OCI-LY1 (cell line): Measurements from ENCODE around the gene TRA2B.

Experiments used
- H2AFZ ChIP-seq: fragments of 200-600 bp; sonication (generic), shearing (Covaris generic); 2 replicates; pipeline ENCODE4 v1.6.0; 2014; ENCODE audit warnings: antibody characterized with exemption, mild to moderate bottlenecking, low read length
- H3F3A ChIP-seq: fragments of 200-600 bp; sonication (generic), shearing (Covaris generic); 2 replicates; pipeline ENCODE4 v1.6.0; 2014; ENCODE audit warnings: mild to moderate bottlenecking, antibody characterized with exemption, low read length, moderate library complexity; ENCODE audit not compliant: insufficient read depth
- H3K27ac ChIP-seq: fragments of 200-600 bp; sonication (generic); 2 replicates; pipeline ENCODE4 v1.5.1; 2014; ENCODE audit warnings: low read length, mixed run types, mild to moderate bottlenecking, low read depth; ENCODE audit not compliant: poor library complexity, severe bottlenecking
- H3K27me3 ChIP-seq: fragments of 200-600 bp; sonication (generic); 2 replicates; pipeline ENCODE4 v1.6.0; 2014; ENCODE audit warnings: antibody characterized with exemption, mild to moderate bottlenecking, low read length, moderate library complexity; ENCODE audit not compliant: insufficient read depth
- H3K36me3 ChIP-seq: fragments of 200-600 bp; sonication (generic); 2 replicates; pipeline ENCODE4 v1.6.1; 2014; ENCODE audit warnings: mild to moderate bottlenecking, antibody characterized with exemption, low read length, moderate library complexity, mixed read lengths; ENCODE audit not compliant: insufficient read depth
- H3K4me1 ChIP-seq: fragments of 200-600 bp; sonication (generic); 2 replicates; pipeline ENCODE4 v1.5.1; 2014; ENCODE audit warnings: mild to moderate bottlenecking, low read length, moderate library complexity; ENCODE audit not compliant: insufficient read depth, severe bottlenecking
- H3K4me2 ChIP-seq: fragments of 200-600 bp; sonication (generic), shearing (Covaris generic); 2 replicates; pipeline ENCODE4 v1.6.1; 2014; ENCODE audit warnings: low read length
- H3K4me3 ChIP-seq: fragments of 200-600 bp; sonication (generic); 2 replicates; pipeline ENCODE4 v1.5.1; 2014; ENCODE audit warnings: low read length, low read depth, mild to moderate bottlenecking, mixed read lengths; ENCODE audit not compliant: poor library complexity, severe bottlenecking
- H3K79me2 ChIP-seq: fragments of 200-600 bp; shearing (Covaris generic); 2 replicates; pipeline ENCODE4 v1.6.1; 2016; ENCODE audit warnings: mixed run types, low read length, mixed read lengths; ENCODE audit not compliant: insufficient read depth
- H3K9ac ChIP-seq: fragments of 200-600 bp; sonication (generic), shearing (Covaris generic); 2 replicates; pipeline ENCODE4 v1.6.1; 2014; ENCODE audit warnings: mild to moderate bottlenecking, low read length, mixed read lengths
- H3K9me2 ChIP-seq: fragments of 200-600 bp; sonication (generic), shearing (Covaris generic); 2 replicates; pipeline ENCODE4 v1.6.1; 2014; ENCODE audit warnings: low read depth, mild to moderate bottlenecking, low read length, mixed read lengths
- H3K9me3 ChIP-seq: fragments of 200-600 bp; shearing (Covaris generic); 2 replicates; pipeline ENCODE4 v1.6.1; 2014; ENCODE audit warnings: low read length, mixed read lengths
- H4K20me1 ChIP-seq: fragments of 200-600 bp; sonication (generic), shearing (Covaris generic); 2 replicates; pipeline ENCODE4 v1.6.0; 2016; ENCODE audit warnings: mild to moderate bottlenecking, low read length; ENCODE audit not compliant: insufficient read depth
- EZH2 ChIP-seq: fragments of 200-600 bp; sonication (generic), shearing (Covaris generic); IDR thresholded peaks from 2 replicates; pipeline ENCODE4 v1.8.0; 2017; ENCODE audit warnings: borderline replicate concordance, mixed run types, mild to moderate bottlenecking, antibody characterized with exemption, low read length, moderate library complexity, mixed read lengths
- TF ChIP-seq, protein P1 (sequence below): fragments of 200-600 bp; sonication (generic), shearing (Covaris generic); IDR thresholded peaks from 2 replicates; pipeline ENCODE4 v1.5.1; 2017; ENCODE audit warnings: mild to moderate bottlenecking, antibody characterized with exemption, low read length, moderate library complexity, mixed read lengths

The TRA2B gene

DNA sequence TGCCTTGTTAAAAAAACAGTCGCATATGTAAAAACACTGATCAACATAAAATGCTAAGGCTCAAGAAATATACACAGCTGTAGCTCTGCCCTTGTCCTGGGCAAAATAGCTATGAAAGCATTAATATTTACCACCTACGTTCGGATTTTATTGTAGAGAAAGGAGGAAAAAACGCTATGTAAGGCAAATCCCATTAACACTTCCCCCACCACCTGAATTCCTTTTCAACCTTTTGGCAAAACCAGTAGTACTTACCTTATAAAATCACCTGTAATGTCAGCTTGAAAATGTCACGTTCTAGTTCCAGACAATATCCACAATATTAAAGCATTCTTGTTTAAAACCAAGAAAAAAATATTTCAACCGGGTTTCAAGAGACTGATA, 3.6 kb downstream of the TRA2B start:
- H3K36me3 ChIP-seq = peaks cover 80% of the 10 kb centered on the region
- no peaks in the 10 kb centered on the region for H3K9me3 ChIP-seq
- H3K79me2 ChIP-seq = peaks cover 86% of the 10 kb centered on the region
- H3F3A ChIP-seq = no peaks in the 10 kb centered on the region
- no peak for TF ChIP-seq EZH2
- TF ChIP-seq, protein P1, sequence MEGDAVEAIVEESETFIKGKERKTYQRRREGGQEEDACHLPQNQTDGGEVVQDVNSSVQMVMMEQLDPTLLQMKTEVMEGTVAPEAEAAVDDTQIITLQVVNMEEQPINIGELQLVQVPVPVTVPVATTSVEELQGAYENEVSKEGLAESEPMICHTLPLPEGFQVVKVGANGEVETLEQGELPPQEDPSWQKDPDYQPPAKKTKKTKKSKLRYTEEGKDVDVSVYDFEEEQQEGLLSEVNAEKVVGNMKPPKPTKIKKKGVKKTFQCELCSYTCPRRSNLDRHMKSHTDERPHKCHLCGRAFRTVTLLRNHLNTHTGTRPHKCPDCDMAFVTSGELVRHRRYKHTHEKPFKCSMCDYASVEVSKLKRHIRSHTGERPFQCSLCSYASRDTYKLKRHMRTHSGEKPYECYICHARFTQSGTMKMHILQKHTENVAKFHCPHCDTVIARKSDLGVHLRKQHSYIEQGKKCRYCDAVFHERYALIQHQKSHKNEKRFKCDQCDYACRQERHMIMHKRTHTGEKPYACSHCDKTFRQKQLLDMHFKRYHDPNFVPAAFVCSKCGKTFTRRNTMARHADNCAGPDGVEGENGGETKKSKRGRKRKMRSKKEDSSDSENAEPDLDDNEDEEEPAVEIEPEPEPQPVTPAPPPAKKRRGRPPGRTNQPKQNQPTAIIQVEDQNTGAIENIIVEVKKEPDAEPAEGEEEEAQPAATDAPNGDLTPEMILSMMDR = no peak
- peaks cover 43% of the 10 kb centered on the region for H4K20me1 ChIP-seq
- H3K4me1 ChIP-seq = peaks cover 66% of the 10 kb centered on the region
- no peak overlapping the region for H3K27ac ChIP-seq
- H2AFZ ChIP-seq = no peak overlapping the region
- peak overlapping the region; percentile 90 for H3K9ac ChIP-seq
- peak overlapping the region; percentile 98 for H3K4me2 ChIP-seq
- peak overlapping the region; percentile 90 for H3K4me3 ChIP-seq
- H3K27me3 ChIP-seq = no peaks in the 10 kb centered on the region
- no peaks in the 10 kb centered on the region for H3K9me2 ChIP-seq

DNA sequence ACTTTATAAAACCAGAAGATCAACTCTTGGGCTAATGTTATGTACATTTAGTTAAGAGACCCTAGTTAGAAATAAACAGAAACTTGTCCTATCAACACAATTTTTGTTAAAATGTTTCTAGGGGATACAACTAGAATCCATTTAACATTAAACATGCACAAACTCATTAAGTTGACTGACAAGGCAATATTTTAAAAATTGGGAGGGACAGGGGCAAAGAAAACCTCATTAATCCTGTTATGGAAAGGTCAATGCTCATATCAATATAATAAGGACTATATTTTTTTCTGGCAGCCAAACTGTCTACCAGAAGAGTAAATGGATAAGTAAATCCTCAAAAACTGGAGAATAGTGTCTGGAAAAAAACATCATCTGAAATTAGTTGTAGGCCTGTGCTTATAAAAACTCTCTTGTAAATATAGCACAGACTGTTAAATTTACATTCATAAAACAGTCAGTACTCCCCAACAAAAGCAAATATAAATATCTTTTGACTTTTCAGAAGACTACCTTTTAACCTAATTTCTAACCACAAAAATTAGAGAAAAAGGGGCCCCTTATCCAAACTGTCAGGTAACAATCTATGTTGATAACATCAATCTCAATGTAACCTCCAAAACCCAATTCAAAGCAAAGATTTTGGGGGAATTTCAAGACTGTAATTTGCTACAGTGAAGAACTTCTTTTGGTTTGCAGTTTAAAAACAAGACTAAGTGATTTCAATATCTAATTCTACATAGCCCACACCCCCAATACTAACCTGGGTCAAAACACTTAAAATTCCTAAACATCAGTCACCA, 4.2 kb downstream of the TRA2B start:
- H3K4me1 ChIP-seq = peaks cover 72% of the 10 kb centered on the region
- TF ChIP-seq, protein P1 = no peak
- no peak for TF ChIP-seq EZH2
- H3K27ac ChIP-seq = no peak overlapping the region
- peaks cover 48% of the 10 kb centered on the region for H4K20me1 ChIP-seq
- H3K27me3 ChIP-seq = no peaks in the 10 kb centered on the region
- peak overlapping the region; percentile 90 for H3K9ac ChIP-seq
- no peaks in the 10 kb centered on the region for H3K9me3 ChIP-seq
- peak overlapping the region; percentile 98 for H3K4me2 ChIP-seq
- H2AFZ ChIP-seq = no peak overlapping the region
- no peaks in the 10 kb centered on the region for H3K9me2 ChIP-seq
- peaks cover 91% of the 10 kb centered on the region for H3K79me2 ChIP-seq
- H3F3A ChIP-seq = no peaks in the 10 kb centered on the region
- peaks cover 86% of the 10 kb centered on the region for H3K36me3 ChIP-seq
- H3K4me3 ChIP-seq = peak overlapping the region; percentile 90

DNA sequence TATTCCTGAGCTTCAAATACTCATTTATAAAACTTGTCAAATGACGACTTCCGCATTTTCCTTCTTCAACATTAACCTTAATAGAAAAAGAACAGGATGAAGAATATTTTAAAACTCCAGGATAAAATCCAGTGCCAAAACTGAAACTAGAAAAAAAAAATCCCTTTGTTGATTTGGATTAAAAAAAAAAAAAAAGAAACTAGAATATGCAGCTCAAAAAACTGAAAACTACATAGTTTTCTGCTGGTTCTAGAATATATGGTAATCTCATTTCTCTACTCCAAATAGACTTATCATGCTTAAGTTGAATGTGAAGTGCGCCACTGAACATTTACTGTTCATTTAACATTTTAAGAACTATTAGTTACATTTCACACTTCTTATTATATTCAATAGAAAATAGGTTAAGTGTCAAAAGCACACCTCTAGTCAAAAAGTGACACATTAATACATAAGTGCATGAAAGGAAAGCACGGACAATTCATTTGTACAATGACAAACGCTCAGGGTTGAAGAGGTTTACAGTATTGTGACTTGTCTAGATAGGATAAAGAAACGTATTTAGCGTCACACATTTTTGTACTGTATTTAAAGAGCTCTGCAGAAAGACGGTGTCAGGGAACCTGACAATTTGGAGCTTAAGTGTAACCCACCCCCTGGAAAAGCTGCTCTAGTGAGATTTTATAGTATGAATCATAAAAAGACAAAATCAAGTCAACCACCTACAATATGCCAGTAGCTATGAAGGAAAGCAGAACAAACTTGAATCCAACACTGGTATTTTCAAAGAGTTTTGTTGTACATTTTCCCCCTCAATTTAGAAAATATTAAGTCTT, 5.8 kb downstream of the TRA2B start:
- TF ChIP-seq EZH2 = no peak
- TF ChIP-seq, protein P1 = no peak
- H3K9me3 ChIP-seq = no peaks in the 10 kb centered on the region
- no peaks in the 10 kb centered on the region for H3K9me2 ChIP-seq
- no peaks in the 10 kb centered on the region for H3K27me3 ChIP-seq
- H3F3A ChIP-seq = 0 out of 2 replicates have a peak, but pooled peaks cover 7% of the 10 kb centered on the region
- H3K27ac ChIP-seq = no peak overlapping the region
- H3K4me2 ChIP-seq = peak overlapping the region; percentile 98
- peaks cover 100% of the 10 kb centered on the region for H3K79me2 ChIP-seq
- H2AFZ ChIP-seq = no peak overlapping the region
- H3K4me1 ChIP-seq = peaks cover 76% of the 10 kb centered on the region
- peak overlapping the region; percentile 90; the same call in 1 of the 2 replicates for H3K9ac ChIP-seq
- peaks cover 62% of the 10 kb centered on the region for H4K20me1 ChIP-seq
- peak overlapping the region; percentile 90 for H3K4me3 ChIP-seq
- H3K36me3 ChIP-seq = peaks cover 95% of the 10 kb centered on the region
